B cell (primary cell): ENCODE results near the gene MAN1A1. TPM values are rescaled to one million over a fixed set of nuclear protein-coding genes. Genes with fewer than 3 reads are reported as not detected.

Experiments used
- ATAC-seq: fragments of 200-7000 bp; cut with Tn5 transposase; one replicate; pipeline ENCODE4 v1.10.0; 2021; ENCODE audit warnings: low read depth, mild to moderate bottlenecking, moderate number of reproducible peaks, moderate library complexity
- CTCF ChIA-PET: fragments of 350-600 bp; sonication (Branson Sonifier 250); formaldehyde crosslinking; loops from one replicate; lab custom pipeline; 2021; ENCODE audit warnings: antibody characterized with exemption, inconsistent platforms; lab: Charles Lee
- POLR2A ChIA-PET: fragments of 350-600 bp; sonication (Branson Sonifier 250); formaldehyde crosslinking; loops from one replicate; lab custom pipeline; 2021; ENCODE audit warnings: antibody characterized with exemption; lab: Charles Lee
- DNase-seq: peaks from one replicate; pipeline ENCODE4 v3.0.0; 2013
- H2AFZ ChIP-seq: 2 replicates; pipeline ENCODE4 v1.6.1; 2012; ENCODE audit warnings: mild to moderate bottlenecking, low read depth, low read length; ENCODE audit not compliant: insufficient read depth, poor library complexity, severe bottlenecking
- H3K27ac ChIP-seq, 2 donors: 1 replicate in 1 of 2; 2 replicates in 1 of 2; pipeline ENCODE4 v1.5.1; 2012 to 2013; ENCODE audit warnings: low read length in 2 of 2, mild to moderate bottlenecking in 2 of 2, moderate library complexity in 1 of 2
- H3K27me3 ChIP-seq, 4 experiments: fragments of 200-600 bp in 1 of 4; sonication (generic) in 1 of 4; replicated peaks in 1 of 4; 1 replicate in 2 of 4; 2 replicates in 2 of 4; pipeline versions ENCODE4 v1.6.1 to v1.7.0; 2013 to 2016; ENCODE audit warnings: low read length in 3 of 4, mild to moderate bottlenecking in 2 of 4, mixed read lengths in 1 of 4, moderate library complexity in 1 of 4; ENCODE audit not compliant: insufficient read depth in 4 of 4, control insufficient read depth in 3 of 4; ENCODE audit errors: control extremely low read depth in 1 of 4
- H3K36me3 ChIP-seq, 2 experiments: replicated peaks in 1 of 2; 1 replicate in 1 of 2; 2 replicates in 1 of 2; pipeline versions ENCODE4 v1.6.1 to v1.7.1; 2013; ENCODE audit warnings: low read length in 1 of 2; ENCODE audit not compliant: insufficient read depth in 2 of 2, control insufficient read depth in 1 of 2; ENCODE audit errors: control extremely low read depth in 1 of 2, extremely low read depth in 1 of 2
- H3K4me1 ChIP-seq, 2 donors: fragments of 200-600 bp in 1 of 2; sonication (generic) in 1 of 2; 1 replicate in 1 of 2; 2 replicates in 1 of 2; pipeline versions ENCODE4 v1.5.1 to v1.6.1; 2013 to 2017; ENCODE audit warnings: low read length in 2 of 2; ENCODE audit not compliant: control insufficient read depth in 2 of 2, insufficient read depth in 2 of 2
- H3K4me2 ChIP-seq: replicated peaks from 2 replicates; pipeline ENCODE3; 2012; ENCODE audit warnings: mild to moderate bottlenecking, low read depth, low read length; ENCODE audit not compliant: poor library complexity, severe bottlenecking
- H3K4me3 ChIP-seq, 5 experiments: fragments of 200-600 bp in 1 of 5; sonication (generic) in 1 of 5; 1 replicate in 3 of 5; 2 replicates in 2 of 5; pipeline versions ENCODE4 v1.5.1 to v1.7.0; 2011 to 2016; ENCODE audit warnings: low read length in 4 of 5, mild to moderate bottlenecking in 4 of 5, low read depth in 2 of 5, control low read depth in 1 of 5, moderate library complexity in 1 of 5; ENCODE audit not compliant: insufficient read depth in 1 of 5; ENCODE audit errors: control extremely low read depth in 1 of 5, extremely low read depth in 1 of 5
- H3K79me2 ChIP-seq: fragments of 200-600 bp; sonication (generic); one replicate; pipeline ENCODE4 v1.6.0; 2016; ENCODE audit warnings: low read length; ENCODE audit not compliant: control insufficient read depth, insufficient read depth
- H3K9ac ChIP-seq: fragments of 200-600 bp; sonication (generic); 2 replicates; pipeline ENCODE4 v1.6.1; 2017; ENCODE audit warnings: mild to moderate bottlenecking, low read length, moderate library complexity
- H3K9me3 ChIP-seq, 3 donors: one replicate each; pipeline versions ENCODE4 v1.6.1 to v1.7.1; 2013; ENCODE audit warnings: low read length in 2 of 3; ENCODE audit not compliant: control insufficient read depth in 2 of 3, insufficient read depth in 1 of 3; ENCODE audit errors: control extremely low read depth in 1 of 3
- H4K20me1 ChIP-seq: 2 replicates; pipeline ENCODE4 v1.6.0; 2012; ENCODE audit warnings: mild to moderate bottlenecking, low read length; ENCODE audit not compliant: insufficient read depth, control insufficient read depth, poor library complexity, severe bottlenecking
- H3K27ac Mint-ChIP-seq: one replicate; pipeline ENCODE4 v1.8.0; 2021; ENCODE audit warnings: mixed read lengths
- H3K27me3 Mint-ChIP-seq: one replicate; pipeline ENCODE4 v1.8.0; 2021; ENCODE audit warnings: mixed read lengths
- H3K4me1 Mint-ChIP-seq: one replicate; pipeline ENCODE4 v1.8.0; 2021; ENCODE audit warnings: mixed read lengths
- H3K4me3 Mint-ChIP-seq: one replicate; pipeline ENCODE4 v1.8.0; 2021; ENCODE audit warnings: mixed read lengths
- H3K9me3 Mint-ChIP-seq: one replicate; pipeline ENCODE4 v1.8.0; 2022; ENCODE audit warnings: mixed read lengths; ENCODE audit not compliant: insufficient read depth
- EZH2 ChIP-seq: IDR thresholded peaks from 2 replicates; pipeline ENCODE4 v1.6.1; 2012; ENCODE audit warnings: borderline replicate concordance, low read depth, mild to moderate bottlenecking, moderate library complexity, low read length; ENCODE audit not compliant: insufficient read depth, poor library complexity, severe bottlenecking
- WGBS: methylation state at CpG from one replicate; pipeline ENCODE4 v1.1.5; 2013; ENCODE audit warnings: missing lambda C conversion rate; ENCODE audit not compliant: insufficient coverage; 5-methylcytosine and 5-hydroxymethylcytosine counted together
- intact Hi-C: fragments of 100-400 bp; cut with micrococcal nuclease; formaldehyde crosslinking; loops from one replicate; pipeline ENCODE4 v1.10.0; 2022
- polyA plus RNA-seq: library from polyadenylated mRNA; depleted of rRNA; stranded (reverse); fragments of >200 nt; gene quantifications from 2 replicates; pipeline ENCODE4 v1.2.3, GENCODE V29; 2012
- total RNA-seq, 2 donors: library from RNA; stranded (reverse); fragments of 120-200 nt in 1 of 2; gene quantifications; 1 replicate in 1 of 2; 2 replicates in 1 of 2; pipeline versions ENCODE4 v1.2.3 to v1.2.4, GENCODE V29; 2013 to 2022
- TF ChIP-seq, protein P1 (sequence below): fragments of 200-600 bp; IDR thresholded peaks from one replicate; pipeline ENCODE4 v1.8.0; 2022; ENCODE audit warnings: antibody characterized with exemption, mild to moderate bottlenecking

MAN1A1 gene
- total and polyA plus RNA-seq, 2 donors (not counting 1 experiment from before 2014, with no cell fraction given): 5.1 to 31.7 TPM

DNA sequence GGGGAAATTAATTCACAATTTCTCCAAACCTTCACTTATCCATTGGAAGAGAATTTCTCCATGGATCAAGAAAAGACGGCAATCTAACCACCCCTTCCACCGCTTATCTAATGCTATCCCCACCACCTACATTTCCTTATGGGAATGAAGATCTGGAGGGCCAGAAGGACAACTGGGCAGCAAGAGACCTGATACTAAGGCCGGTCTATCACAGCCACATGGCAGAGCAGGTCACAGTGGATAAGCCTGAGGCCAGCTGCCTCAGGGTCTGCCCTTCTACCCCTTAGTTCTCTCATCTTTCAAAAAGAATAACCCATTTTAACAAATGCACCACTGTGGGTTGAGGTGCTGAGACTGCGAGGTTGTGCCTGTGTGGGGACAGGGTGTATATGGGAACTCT lies 37.1 kb downstream of the MAN1A1 start:
- ChIA-PET CTCF (interaction anchor here (1.1 kb wide), 1 partner anchor 21 kb away, joined by 3 read pairs; no protein-coding TSS in a partner anchor), POLR2A (no interaction called here)
- TF ChIP-seq, protein P1, sequence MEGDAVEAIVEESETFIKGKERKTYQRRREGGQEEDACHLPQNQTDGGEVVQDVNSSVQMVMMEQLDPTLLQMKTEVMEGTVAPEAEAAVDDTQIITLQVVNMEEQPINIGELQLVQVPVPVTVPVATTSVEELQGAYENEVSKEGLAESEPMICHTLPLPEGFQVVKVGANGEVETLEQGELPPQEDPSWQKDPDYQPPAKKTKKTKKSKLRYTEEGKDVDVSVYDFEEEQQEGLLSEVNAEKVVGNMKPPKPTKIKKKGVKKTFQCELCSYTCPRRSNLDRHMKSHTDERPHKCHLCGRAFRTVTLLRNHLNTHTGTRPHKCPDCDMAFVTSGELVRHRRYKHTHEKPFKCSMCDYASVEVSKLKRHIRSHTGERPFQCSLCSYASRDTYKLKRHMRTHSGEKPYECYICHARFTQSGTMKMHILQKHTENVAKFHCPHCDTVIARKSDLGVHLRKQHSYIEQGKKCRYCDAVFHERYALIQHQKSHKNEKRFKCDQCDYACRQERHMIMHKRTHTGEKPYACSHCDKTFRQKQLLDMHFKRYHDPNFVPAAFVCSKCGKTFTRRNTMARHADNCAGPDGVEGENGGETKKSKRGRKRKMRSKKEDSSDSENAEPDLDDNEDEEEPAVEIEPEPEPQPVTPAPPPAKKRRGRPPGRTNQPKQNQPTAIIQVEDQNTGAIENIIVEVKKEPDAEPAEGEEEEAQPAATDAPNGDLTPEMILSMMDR: no peak
- no peak for TF ChIP-seq EZH2
- Histone ChIP-seq H3K9ac (no peak overlapping the region), H3K36me3 (peaks cover 0 to 1% of the 10 kb centered on the region in 2 experiments), H3K27me3 (no peaks in the 10 kb centered on the region), H4K20me1 (no peaks in the 10 kb centered on the region), H3K4me3 (no peak overlapping the region), H3K9me3 (no peaks in the 10 kb centered on the region), H3K27ac (no peak overlapping the region), H3K79me2 (peaks cover 37% of the 10 kb centered on the region), H3K4me2 (no peak overlapping the region), H2AFZ (no peak overlapping the region), H3K4me1 (peaks cover 26 to 28% of the 10 kb centered on the region in 2 donors)
- ATAC-seq (no peak), DNase-seq (no peak)
- peaks cover 44% of the 10 kb centered on the region for H3K4me1 Mint-ChIP-seq
- no peak overlapping the region for H3K27ac Mint-ChIP-seq
- H3K9me3 Mint-ChIP-seq: no peaks in the 10 kb centered on the region
- intact Hi-C loops: no loop called here
- H3K4me3 Mint-ChIP-seq: no peak overlapping the region
- 100% methylated on average over 3 of the region's 4 CpGs for WGBS
- H3K27me3 Mint-ChIP-seq: no peaks in the 10 kb centered on the region

DNA sequence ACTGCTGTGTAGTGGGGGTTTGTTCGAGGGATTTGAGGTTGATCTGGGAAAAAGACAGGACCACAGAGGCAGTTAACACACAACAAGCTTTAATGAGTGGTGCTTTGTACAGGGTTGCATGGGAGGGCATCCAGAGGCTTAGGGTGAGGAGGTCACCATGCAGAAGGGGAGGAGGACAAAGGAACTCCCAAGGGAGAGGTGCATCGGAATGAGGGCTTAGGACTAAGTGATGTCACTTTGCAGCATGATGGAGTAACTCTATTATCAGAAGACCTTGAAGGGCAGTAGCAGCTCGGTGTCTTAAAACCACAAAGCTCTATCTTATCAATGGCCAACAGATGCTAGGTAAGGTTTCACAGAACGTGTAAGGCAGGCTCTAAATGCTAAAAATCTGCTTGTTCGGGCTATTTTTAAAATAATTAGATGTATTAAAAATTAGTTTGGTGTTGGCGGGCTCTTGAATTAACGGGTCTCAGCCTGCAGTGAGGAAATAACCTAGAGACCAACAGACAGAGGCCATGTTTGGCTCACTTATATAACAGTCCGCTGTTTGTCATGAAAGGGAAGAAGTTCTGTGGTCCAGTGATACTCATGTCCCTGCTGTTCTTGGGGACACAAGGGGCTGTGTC lies 37.9 kb downstream of the MAN1A1 start:
- Histone ChIP-seq H3K4me1 (peaks cover 26 to 28% of the 10 kb centered on the region in 2 donors), H3K4me3 (no peak overlapping the region), H3K79me2 (peaks cover 33% of the 10 kb centered on the region), H3K27me3 (no peaks in the 10 kb centered on the region), H3K9ac (no peak overlapping the region), H3K27ac (no peak overlapping the region), H2AFZ (no peak overlapping the region), H3K9me3 (no peaks in the 10 kb centered on the region), H4K20me1 (no peaks in the 10 kb centered on the region), H3K4me2 (no peak overlapping the region), H3K36me3 (peaks cover 0 to 3% of the 10 kb centered on the region in 2 experiments)
- ATAC-seq: no peak
- H3K4me3 Mint-ChIP-seq: no peak overlapping the region
- ChIA-PET POLR2A (no interaction called here), CTCF (no interaction called here)
- DNase-seq: no peak
- H3K4me1 Mint-ChIP-seq: peaks cover 44% of the 10 kb centered on the region
- H3K9me3 Mint-ChIP-seq: no peaks in the 10 kb centered on the region
- no peak overlapping the region for H3K27ac Mint-ChIP-seq
- H3K27me3 Mint-ChIP-seq: no peaks in the 10 kb centered on the region
- intact Hi-C loops: no loop called here
- WGBS: 80% methylated on average over 1 of the region's 8 CpGs
- TF ChIP-seq EZH2: no peak
- TF ChIP-seq, protein P1: no peak
